Measurements from ENCODE around the gene PLEKHB1. TPM values are rescaled to one million over a fixed set of nuclear protein-coding genes. Genes with fewer than 3 reads are reported as not detected.

The PLEKHB1 gene
- total RNA-seq, 1 experiment from 2014 or later, result 6.6 TPM

DNA sequence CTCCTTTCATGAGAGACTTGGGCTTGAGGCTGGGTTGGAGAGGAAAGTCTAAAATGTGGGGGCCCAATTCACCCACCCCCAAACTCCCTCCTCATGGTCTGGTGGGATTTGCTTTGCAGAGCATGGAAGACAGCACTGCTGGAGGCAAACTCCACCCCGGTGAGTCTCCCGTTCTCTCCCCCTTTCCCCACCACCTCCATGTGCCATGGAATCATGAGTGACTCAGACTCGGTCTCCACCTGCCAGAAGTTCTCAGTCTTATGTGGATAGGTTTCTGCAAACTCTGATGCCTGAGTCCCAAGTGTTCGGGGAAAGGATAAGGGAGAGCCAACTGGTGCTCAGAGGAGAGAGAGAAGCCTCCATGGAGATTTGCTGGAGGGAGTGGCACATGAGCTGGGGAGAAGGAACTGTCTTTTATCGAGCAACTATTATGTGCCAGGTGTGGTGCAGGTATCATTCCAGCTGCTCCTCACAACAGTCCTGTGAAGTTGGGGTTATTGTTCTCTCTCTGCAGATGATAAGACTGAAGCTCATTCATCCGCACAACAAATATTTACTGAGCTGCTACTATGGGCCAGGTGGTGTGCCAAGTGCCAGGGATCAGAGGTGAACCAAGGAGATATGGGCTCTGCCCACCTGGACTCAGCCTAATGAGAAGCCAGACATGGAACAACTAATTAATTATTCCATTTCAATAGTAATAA, 6.6 kb downstream of the PLEKHB1 start:
- Histone ChIP-seq H3K4me3 (ENCODE audit: low read depth in 2 of 2, low read length in 2 of 2) (no peak overlapping the region), H3K9me3 (ENCODE audit: control insufficient read depth, insufficient read depth, low read depth, low read length) (no peaks in the 10 kb centered on the region), H3K4me1 (ENCODE audit: control insufficient read depth, insufficient read depth, low read length) (no peaks in the 10 kb centered on the region; the same call in 1 of the 2 replicates), H3K27ac (ENCODE audit: low read length) (no peak overlapping the region), H3K36me3 (ENCODE audit: control insufficient read depth, insufficient read depth, low read length) (no peaks in the 10 kb centered on the region), H3K27me3 (ENCODE audit: control insufficient read depth, insufficient read depth, low read length) (no peaks in the 10 kb centered on the region)
- ChIA-PET CTCF (interaction anchor here (2.0 kb wide), 1 partner anchor 27 kb away, joined by 8 read pairs; no protein-coding TSS in a partner anchor), POLR2A (no interaction called here)
- intact Hi-C loops (cut with micrococcal nuclease; ENCODE audit: unreplicated experiment), result no loop called here
- no peak for ATAC-seq
- DNase-seq (ENCODE audit: low read depth, low spot score), result no peak
- in situ Hi-C loops (cut with HindIII; ENCODE audit: low pct_unique_long_range_greater_than_20kb, low sequenced_read_pairs), result no loop called here
- TF ChIP-seq SIN3A (IDR thresholded peaks at IDR 0.05; ENCODE audit: borderline replicate concordance, insufficient read depth, low read depth, low read length), result no peak
- no peak for TF ChIP-seq TCF7L2 (IDR thresholded peaks at IDR 0.05; ENCODE audit: low read depth, low read length)
- TF ChIP-seq POLR2AphosphoS5 (IDR thresholded peaks at IDR 0.05; ENCODE audit: low read depth, low read length), result no peak
- TF ChIP-seq, protein P1, sequence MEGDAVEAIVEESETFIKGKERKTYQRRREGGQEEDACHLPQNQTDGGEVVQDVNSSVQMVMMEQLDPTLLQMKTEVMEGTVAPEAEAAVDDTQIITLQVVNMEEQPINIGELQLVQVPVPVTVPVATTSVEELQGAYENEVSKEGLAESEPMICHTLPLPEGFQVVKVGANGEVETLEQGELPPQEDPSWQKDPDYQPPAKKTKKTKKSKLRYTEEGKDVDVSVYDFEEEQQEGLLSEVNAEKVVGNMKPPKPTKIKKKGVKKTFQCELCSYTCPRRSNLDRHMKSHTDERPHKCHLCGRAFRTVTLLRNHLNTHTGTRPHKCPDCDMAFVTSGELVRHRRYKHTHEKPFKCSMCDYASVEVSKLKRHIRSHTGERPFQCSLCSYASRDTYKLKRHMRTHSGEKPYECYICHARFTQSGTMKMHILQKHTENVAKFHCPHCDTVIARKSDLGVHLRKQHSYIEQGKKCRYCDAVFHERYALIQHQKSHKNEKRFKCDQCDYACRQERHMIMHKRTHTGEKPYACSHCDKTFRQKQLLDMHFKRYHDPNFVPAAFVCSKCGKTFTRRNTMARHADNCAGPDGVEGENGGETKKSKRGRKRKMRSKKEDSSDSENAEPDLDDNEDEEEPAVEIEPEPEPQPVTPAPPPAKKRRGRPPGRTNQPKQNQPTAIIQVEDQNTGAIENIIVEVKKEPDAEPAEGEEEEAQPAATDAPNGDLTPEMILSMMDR (IDR thresholded peaks at IDR 0.05), result no peak
- TF ChIP-seq, protein P2, sequence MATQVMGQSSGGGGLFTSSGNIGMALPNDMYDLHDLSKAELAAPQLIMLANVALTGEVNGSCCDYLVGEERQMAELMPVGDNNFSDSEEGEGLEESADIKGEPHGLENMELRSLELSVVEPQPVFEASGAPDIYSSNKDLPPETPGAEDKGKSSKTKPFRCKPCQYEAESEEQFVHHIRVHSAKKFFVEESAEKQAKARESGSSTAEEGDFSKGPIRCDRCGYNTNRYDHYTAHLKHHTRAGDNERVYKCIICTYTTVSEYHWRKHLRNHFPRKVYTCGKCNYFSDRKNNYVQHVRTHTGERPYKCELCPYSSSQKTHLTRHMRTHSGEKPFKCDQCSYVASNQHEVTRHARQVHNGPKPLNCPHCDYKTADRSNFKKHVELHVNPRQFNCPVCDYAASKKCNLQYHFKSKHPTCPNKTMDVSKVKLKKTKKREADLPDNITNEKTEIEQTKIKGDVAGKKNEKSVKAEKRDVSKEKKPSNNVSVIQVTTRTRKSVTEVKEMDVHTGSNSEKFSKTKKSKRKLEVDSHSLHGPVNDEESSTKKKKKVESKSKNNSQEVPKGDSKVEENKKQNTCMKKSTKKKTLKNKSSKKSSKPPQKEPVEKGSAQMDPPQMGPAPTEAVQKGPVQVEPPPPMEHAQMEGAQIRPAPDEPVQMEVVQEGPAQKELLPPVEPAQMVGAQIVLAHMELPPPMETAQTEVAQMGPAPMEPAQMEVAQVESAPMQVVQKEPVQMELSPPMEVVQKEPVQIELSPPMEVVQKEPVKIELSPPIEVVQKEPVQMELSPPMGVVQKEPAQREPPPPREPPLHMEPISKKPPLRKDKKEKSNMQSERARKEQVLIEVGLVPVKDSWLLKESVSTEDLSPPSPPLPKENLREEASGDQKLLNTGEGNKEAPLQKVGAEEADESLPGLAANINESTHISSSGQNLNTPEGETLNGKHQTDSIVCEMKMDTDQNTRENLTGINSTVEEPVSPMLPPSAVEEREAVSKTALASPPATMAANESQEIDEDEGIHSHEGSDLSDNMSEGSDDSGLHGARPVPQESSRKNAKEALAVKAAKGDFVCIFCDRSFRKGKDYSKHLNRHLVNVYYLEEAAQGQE (IDR thresholded peaks at IDR 0.05; ENCODE audit: insufficient read depth in 1 of 2, low read depth in 2 of 2, low read length in 1 of 2), result no peak
- no TSS peak for BruUV-seq (replicated peaks)

DNA sequence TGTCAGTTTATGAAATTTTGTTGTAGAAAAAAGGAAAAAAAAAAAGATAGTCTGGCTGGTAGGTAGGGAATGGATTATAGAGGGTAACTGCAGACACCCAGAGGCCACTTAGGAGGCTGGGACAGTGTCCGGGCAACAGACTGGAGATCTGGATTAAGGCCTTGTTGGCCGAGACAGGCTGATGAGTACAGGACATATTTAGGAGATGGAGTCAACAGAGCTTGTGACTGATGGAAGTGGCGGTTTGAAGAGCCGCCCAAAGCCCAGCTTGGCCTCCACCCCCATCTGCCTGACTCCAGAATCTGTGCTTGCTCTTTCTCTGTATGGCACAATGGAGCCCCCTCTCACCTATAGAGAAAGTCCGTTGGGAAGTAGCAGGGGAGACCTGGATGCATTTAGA, 7.6 kb downstream of the PLEKHB1 start:
- POLR2A ChIA-PET, result no interaction called here
- H3K9me3 ChIP-seq (ENCODE audit: control insufficient read depth, insufficient read depth, low read depth, low read length), result no peaks in the 10 kb centered on the region
- intact Hi-C loops (cut with micrococcal nuclease; ENCODE audit: unreplicated experiment) (no loop called here), in situ Hi-C loops (cut with HindIII; ENCODE audit: low pct_unique_long_range_greater_than_20kb, low sequenced_read_pairs) (no loop called here)
- H3K27ac ChIP-seq (ENCODE audit: low read length), result no peak overlapping the region
- no peak for DNase-seq (ENCODE audit: low read depth, low spot score)
- TF ChIP-seq POLR2AphosphoS5 (IDR thresholded peaks at IDR 0.05; ENCODE audit: low read depth, low read length) (no peak), SIN3A (IDR thresholded peaks at IDR 0.05; ENCODE audit: borderline replicate concordance, insufficient read depth, low read depth, low read length) (no peak), TCF7L2 (IDR thresholded peaks at IDR 0.05; ENCODE audit: low read depth, low read length) (no peak)
- TF ChIP-seq, protein P2 (IDR thresholded peaks at IDR 0.05; ENCODE audit: insufficient read depth in 1 of 2, low read depth in 2 of 2, low read length in 1 of 2), result no peak
- TF ChIP-seq, protein P1 (IDR thresholded peaks at IDR 0.05), result no peak
- no peaks in the 10 kb centered on the region for H3K36me3 ChIP-seq (ENCODE audit: control insufficient read depth, insufficient read depth, low read length)
- no peaks in the 10 kb centered on the region for H3K27me3 ChIP-seq (ENCODE audit: control insufficient read depth, insufficient read depth, low read length)
- H3K4me3 ChIP-seq (ENCODE audit: low read depth in 2 of 2, low read length in 2 of 2), result no peak overlapping the region
- CTCF ChIA-PET, result interaction anchor here (0.6 to 2.0 kb wide), 2 partner anchors 28 to 244 kb away, joined by 3 to 8 read pairs; no protein-coding TSS in a partner anchor
- BruUV-seq (replicated peaks), result no TSS peak
- H3K4me1 ChIP-seq (ENCODE audit: control insufficient read depth, insufficient read depth, low read length), result no peaks in the 10 kb centered on the region; the same call in 1 of the 2 replicates
- ATAC-seq, result no peak
